Measurements from ENCODE around the gene DNAH10.

GRCh38 chr12:123731596-123731995 lies 30.5 kb upstream of the DNAH10 start:
- no peak for TF ChIP-seq CTCF (IDR thresholded peaks at IDR 0.05)
- no peak for TF ChIP-seq REST (IDR thresholded peaks at IDR 0.05; ENCODE audit: insufficient read depth in 1 of 2, low read depth in 2 of 2, low read length in 1 of 2)
